IMR-90 (cell line): ENCODE measurements around the gene LDHD. TPM values are rescaled to one million over a fixed set of nuclear protein-coding genes. Genes with fewer than 3 reads are reported as not detected.
A peak's percentile ranks its signal among the peaks of the same experiment; 100 is the strongest.

ENCODE experiments used
- ATAC-seq: fragments of 200-7000 bp; cut with Tn5 transposase; 2 replicates; pipeline ENCODE4 v1.9.1; 2020; ENCODE audit warnings: low read depth, mild to moderate bottlenecking, moderate library complexity
- BruUV-seq: library from RNA; stranded (reverse); fragments of 400-500 nt; replicated peaks from 2 replicates; lab custom pipeline; 2021; lab: Mats Ljungman, UMichigan
- CTCF ChIA-PET: fragments of 300-600 bp; formaldehyde crosslinking; extraction: SDS; loops from one replicate; lab custom pipeline; 2021; ENCODE audit warnings: antibody characterized with exemption; lab: Yijun Ruan, JAX
- POLR2A ChIA-PET: fragments of 300-600 bp; sonication (Branson Sonifier 250); formaldehyde crosslinking; loops from one replicate; lab custom pipeline; 2022; ENCODE audit warnings: antibody characterized with exemption; ENCODE audit not compliant: unreplicated experiment; lab: Charles Lee
- DNase-seq: peaks from one replicate; pipeline ENCODE4 v3.0.0; 2013
- H2AFZ ChIP-seq: replicated peaks from 2 replicates; pipeline ENCODE3; 2013; ENCODE audit warnings: low read length, mild to moderate bottlenecking; ENCODE audit not compliant: poor library complexity
- H2AK5ac ChIP-seq: 2 replicates; pipeline ENCODE4 v1.6.1; 2013; ENCODE audit warnings: low read depth, low read length, inconsistent platforms
- H2AK9ac ChIP-seq: replicated peaks from 2 replicates; pipeline ENCODE3; 2013; ENCODE audit warnings: mild to moderate bottlenecking, low read depth, low read length, moderate library complexity; ENCODE audit not compliant: poor library complexity
- H2BK120ac ChIP-seq: 2 replicates; pipeline ENCODE4 v1.6.1; 2013; ENCODE audit warnings: low read depth, low read length, inconsistent platforms
- H2BK15ac ChIP-seq: 3 replicates; pipeline ENCODE4 v1.6.1; 2013; ENCODE audit warnings: low read depth, low read length, inconsistent platforms
- H2BK20ac ChIP-seq: 2 replicates; pipeline ENCODE4 v1.6.1; 2013; ENCODE audit warnings: low read depth, mild to moderate bottlenecking, inconsistent platforms, low read length, moderate library complexity
- H2BK5ac ChIP-seq: 2 replicates; pipeline ENCODE4 v1.6.1; 2013; ENCODE audit warnings: mild to moderate bottlenecking, low read depth, low read length, inconsistent platforms; ENCODE audit not compliant: poor library complexity, severe bottlenecking
- H3K14ac ChIP-seq: replicated peaks from 2 replicates; pipeline ENCODE4 v1.6.1; 2013; ENCODE audit warnings: low read depth, low read length, inconsistent platforms
- H3K18ac ChIP-seq: 2 replicates; pipeline ENCODE4 v1.6.1; 2013; ENCODE audit warnings: low read depth, low read length, control low read depth
- H3K23ac ChIP-seq: 2 replicates; pipeline ENCODE4 v1.6.1; 2013; ENCODE audit warnings: low read depth, low read length, inconsistent platforms
- H3K27ac ChIP-seq: 2 replicates; pipeline ENCODE4 v1.5.1; 2013; ENCODE audit warnings: mild to moderate bottlenecking, control low read depth, low read length; ENCODE audit not compliant: insufficient read depth
- H3K27me3 ChIP-seq: 2 replicates; pipeline ENCODE4 v1.6.1; 2013; ENCODE audit warnings: low read length; ENCODE audit not compliant: control insufficient read depth, insufficient read depth
- H3K36me3 ChIP-seq: 2 replicates; pipeline ENCODE4 v1.6.1; 2013; ENCODE audit warnings: low read length, mixed read lengths; ENCODE audit not compliant: control insufficient read depth, insufficient read depth
- H3K4ac ChIP-seq: 2 replicates; pipeline ENCODE4 v1.6.1; 2013; ENCODE audit warnings: low read depth, low read length, inconsistent platforms
- H3K4me1 ChIP-seq: 2 replicates; pipeline ENCODE4 v1.6.1; 2013; ENCODE audit warnings: low read length, mixed read lengths; ENCODE audit not compliant: control insufficient read depth, insufficient read depth
- H3K4me2 ChIP-seq: 2 replicates; pipeline ENCODE4 v1.6.1; 2013; ENCODE audit warnings: low read depth, mild to moderate bottlenecking, control low read depth, low read length, moderate library complexity
- H3K4me3 ChIP-seq: 2 replicates; pipeline ENCODE4 v1.5.1; 2013; ENCODE audit warnings: low read depth, mild to moderate bottlenecking, control low read depth, low read length, moderate library complexity; ENCODE audit not compliant: insufficient read depth
- H3K56ac ChIP-seq: 2 replicates; pipeline ENCODE4 v1.6.1; 2013; ENCODE audit warnings: low read length, inconsistent platforms; ENCODE audit not compliant: insufficient read depth; ENCODE audit errors: extremely low read depth
- H3K79me1 ChIP-seq, 2 experiments: 2 replicates each; pipeline ENCODE4 v1.6.1; 2013; ENCODE audit warnings: low read length in 2 of 2, inconsistent platforms in 1 of 2, low read depth in 1 of 2
- H3K9ac ChIP-seq: 2 replicates; pipeline ENCODE4 v1.6.1; 2013; ENCODE audit warnings: low read depth, low read length, control low read depth
- H3K9me1 ChIP-seq: 2 replicates; pipeline ENCODE4 v1.6.1; 2013; ENCODE audit warnings: low read length, inconsistent platforms; ENCODE audit not compliant: insufficient read depth
- H3K9me3 ChIP-seq: 2 replicates; pipeline ENCODE4 v1.6.1; 2013; ENCODE audit warnings: low read length; ENCODE audit not compliant: control insufficient read depth, insufficient read depth
- H4K20me1 ChIP-seq: 2 replicates; pipeline ENCODE4 v1.6.1; 2013; ENCODE audit warnings: low read length, inconsistent platforms; ENCODE audit not compliant: insufficient read depth
- H4K5ac ChIP-seq: 2 replicates; pipeline ENCODE4 v1.6.1; 2013; ENCODE audit warnings: mild to moderate bottlenecking, low read depth, low read length, control low read depth
- H4K8ac ChIP-seq, 2 experiments: 2 replicates each; pipeline ENCODE4 v1.6.1; 2013; ENCODE audit warnings: low read depth in 2 of 2, low read length in 2 of 2, control low read depth in 1 of 2, inconsistent platforms in 1 of 2
- H4K91ac ChIP-seq: 2 replicates; pipeline ENCODE4 v1.6.1; 2013; ENCODE audit warnings: low read depth, low read length, inconsistent platforms; ENCODE audit not compliant: insufficient read depth
- CHD1 ChIP-seq: IDR thresholded peaks from 2 replicates; pipeline ENCODE4 v1.6.1; 2012; ENCODE audit warnings: low read depth, low read length, improper control_type of control experiment
- FOS ChIP-seq: fragments of 150-350 bp; IDR thresholded peaks from 2 replicates; pipeline ENCODE4 v1.6.1; 2016; ENCODE audit warnings: low read depth, low read length
- POLR2A ChIP-seq: IDR thresholded peaks from 2 replicates; pipeline ENCODE4 v1.6.1; 2012; ENCODE audit warnings: mild to moderate bottlenecking, low read depth, low read length
- RAD21 ChIP-seq: IDR thresholded peaks from 2 replicates; pipeline ENCODE4 v1.6.1; 2012; ENCODE audit warnings: low read length, improper control_type of control experiment
- RCOR1 ChIP-seq: IDR thresholded peaks from 2 replicates; pipeline ENCODE4 v1.6.1; 2012; ENCODE audit warnings: mild to moderate bottlenecking, low read length, improper control_type of control experiment; ENCODE audit not compliant: insufficient replicate concordance
- WGBS, 2 experiments: methylation state at CpG; one replicate each; pipeline versions ENCODE4 v1.1.5 to v1.1.7; 2013; ENCODE audit warnings: missing lambda C conversion rate in 2 of 2; ENCODE audit not compliant: insufficient read length in 1 of 2; ENCODE audit errors: extremely low coverage in 2 of 2; 5-methylcytosine and 5-hydroxymethylcytosine counted together
- dilution Hi-C: fragments of 300-500 bp; cut with HindIII; formaldehyde crosslinking; loops from one replicate; pipeline ENCODE4 v1.14.3; 2018; ENCODE audit warnings: low sequenced_read_pairs; ENCODE audit not compliant: unreplicated experiment
- in situ Hi-C: fragments of 300-500 bp; cut with MboI; formaldehyde crosslinking; loops from 3 replicates; pipeline ENCODE4 v1.14.3; 2019; ENCODE audit warnings: low sequenced_read_pairs, inconsistent platforms, mixed read lengths
- intact Hi-C: fragments of 100-400 bp; cut with micrococcal nuclease; formaldehyde crosslinking; loops from 2 replicates; pipeline ENCODE4 v1.10.0; 2022
- polyA plus RNA-seq, 3 experiments: library from polyadenylated mRNA; depleted of rRNA; stranded (reverse); fragments of >200 nt; gene quantifications; 2 replicates each; pipeline ENCODE4 v1.2.3, GENCODE V29; 2012; ENCODE audit warnings: low replicate concordance in 1 of 3
- total RNA-seq: library from RNA; depleted of rRNA; stranded (reverse); fragments of >200 nt; gene quantifications from 2 replicates; pipeline ENCODE4 v1.2.3, GENCODE V29; 2012

LDHD gene
- total and polyA plus RNA-seq, 2 of the 4 experiments (the other 2 are of a cell fraction): under 0.01 to 0.26 TPM

DNA sequence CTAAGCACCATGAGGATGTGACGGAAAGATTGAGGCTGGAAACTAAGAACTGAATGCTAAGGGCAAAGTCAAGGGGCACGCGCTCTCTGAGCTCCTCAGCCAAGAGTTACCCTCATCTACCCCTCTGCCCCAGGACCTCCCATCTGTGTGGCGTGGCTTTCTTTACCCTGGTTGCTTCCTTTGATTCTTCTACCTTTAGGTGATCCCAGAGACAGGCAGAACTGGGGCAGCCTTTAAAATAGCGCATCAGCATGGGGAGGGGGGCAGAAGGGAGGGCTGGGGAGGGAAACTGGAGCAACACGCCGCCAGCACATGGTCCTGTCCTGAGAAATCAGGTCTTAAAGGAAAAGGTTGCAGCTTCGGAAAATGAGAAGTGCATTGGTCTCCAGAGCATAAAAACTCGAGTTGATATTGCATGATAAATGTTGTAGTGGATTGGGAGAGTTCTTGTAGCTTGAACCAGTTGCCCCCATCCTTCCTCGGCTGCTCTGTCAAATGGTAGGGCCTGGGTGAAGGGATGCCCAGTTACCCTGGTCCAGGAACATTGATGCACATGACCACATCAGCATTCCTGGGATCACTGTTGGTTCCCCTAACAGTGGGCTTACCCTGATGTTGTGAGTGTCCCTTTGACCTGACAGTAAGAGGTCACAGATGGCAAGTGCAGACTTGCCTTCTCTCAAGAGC, 29.7 kb downstream of the LDHD start:
- H3K4ac ChIP-seq: peak overlapping the region; percentile 96

More for the DNA sequence above, 29.7 kb downstream of the LDHD start:
- H2AK5ac ChIP-seq: peak overlapping the region; percentile 94
- peak overlapping the region; percentile 73 for H2BK20ac ChIP-seq
- no peak overlapping the region for H3K9ac ChIP-seq
- peak overlapping the region; percentile 74 for H3K18ac ChIP-seq
- H3K4me1 ChIP-seq: peaks cover 22% of the 10 kb centered on the region
- peak overlapping the region; percentile 76 for H3K27ac ChIP-seq
- WGBS, 2 experiments: 61% methylated on average over 5 of the region's 10 CpGs; no CpG with 5 or more reads in 1 of the 2 experiments
- H3K14ac ChIP-seq: peak overlapping the region; percentile 39
- peak overlapping the region; percentile 27 for H3K4me2 ChIP-seq
- no peaks in the 10 kb centered on the region for H3K27me3 ChIP-seq
- peaks cover 22% of the 10 kb centered on the region for H4K20me1 ChIP-seq
- TF ChIP-seq RCOR1 (peak; percentile 15), RAD21 (no peak), CHD1 (no peak), FOS (no peak), POLR2A (no peak)
- in situ Hi-C loops: loop anchor here (5.0 kb wide), 1 partner anchor 75 kb away; no protein-coding TSS in a partner anchor
- dilution Hi-C loops: no loop called here
- ChIA-PET POLR2A (no interaction called here), CTCF (interaction anchor here (0.6 to 1.3 kb wide), 2 partner anchors 24 to 36 kb away, joined by 3 to 9 read pairs; no protein-coding TSS in a partner anchor)
- H4K91ac ChIP-seq: peak overlapping the region; percentile 54
- peak overlapping the region; percentile 19; the same call in 1 of the 3 replicates for H2BK15ac ChIP-seq
- peak overlapping the region; percentile 45 for H2AK9ac ChIP-seq
- peak overlapping the region; percentile 96 for H3K23ac ChIP-seq
- peaks cover 2% of the 10 kb centered on the region; the same call in 1 of the 2 replicates for H3K36me3 ChIP-seq
- peak overlapping the region; percentile 89 for H2BK5ac ChIP-seq
- peaks cover 39% of the 10 kb centered on the region for H3K9me1 ChIP-seq
- H4K8ac ChIP-seq: peak overlapping the region; percentile 11 to 71; a peak in 3 of 4 replicates
- BruUV-seq: no TSS peak
- H3K9me3 ChIP-seq: no peaks in the 10 kb centered on the region
- H3K79me1 ChIP-seq: peaks cover 52 to 87% of the 10 kb centered on the region in 2 experiments
- ATAC-seq (no peak), DNase-seq (no peak)
- no peak overlapping the region for H3K56ac ChIP-seq
- peak overlapping the region; percentile 46 for H2AFZ ChIP-seq
- H4K5ac ChIP-seq: peak overlapping the region; percentile 40
- no peak overlapping the region for H3K4me3 ChIP-seq
- peak overlapping the region; percentile 96 for H2BK120ac ChIP-seq
- intact Hi-C loops: loop anchor here (5.0 kb wide), 2 partner anchors 55 to 75 kb away; no protein-coding TSS in a partner anchor
